NCI-H2171 treated with DMSO at 0.1 percent for 48 hours (cell line): Measurements from ENCODE around the gene TPRG1L.
A peak's percentile ranks its signal among the peaks of the same experiment; 100 is the strongest.
"Not testable (repeated sequence)": the region's sequence is repeated elsewhere in the genome, so short reads cannot be mapped to it uniquely, and the experiment has no call there.

Experiments used
- DNase-seq: peaks from one replicate; lab custom pipeline; 2025; lab: John Stamatoyannopoulos, UW

TPRG1L gene

GRCh38 chr1:3624200-3625136 is at the start of gene TPRG1L:
TPRG1L (plus strand) TSS chr1:3625015; CDS start chr1:3625073, 58 bp downstream.
- DNase-seq: peak; percentile 96

GRCh38 chr1:3575515-3575914 is 49.3 kb upstream of the TPRG1L start:
- not testable (repeated sequence) for DNase-seq

GRCh38 chr1:3575993-3576392 is 48.8 kb upstream of the TPRG1L start:
- no peak for DNase-seq

GRCh38 chr1:3577300-3577699 is 47.5 kb upstream of the TPRG1L start:
- DNase-seq: peak; percentile 96

GRCh38 chr1:3577711-3578432 is 46.9 kb upstream of the TPRG1L start:
- no peak for DNase-seq

GRCh38 chr1:3578433-3578805 is 46.4 kb upstream of the TPRG1L start:
- DNase-seq: no peak

- DNase-seq: no peak
Observed at GRCh38 chr1:3578906-3579305, 45.9 kb upstream of the TPRG1L start.

GRCh38 chr1:3579626-3580025 is 45.2 kb upstream of the TPRG1L start:
- DNase-seq: no peak

GRCh38 chr1:3580231-3580630 is 44.6 kb upstream of the TPRG1L start:
- no peak for DNase-seq

GRCh38 chr1:3581296-3582036 is 43.3 kb upstream of the TPRG1L start:
- no peak for DNase-seq

GRCh38 chr1:3583751-3584150 is 41.1 kb upstream of the TPRG1L start:
- DNase-seq: not testable (repeated sequence)

GRCh38 chr1:3584915-3585314 is 39.9 kb upstream of the TPRG1L start:
- DNase-seq: no peak

- DNase-seq: not testable (repeated sequence)
Observed at GRCh38 chr1:3585353-3585868, 39.4 kb upstream of the TPRG1L start.

GRCh38 chr1:3585940-3586568 is 38.8 kb upstream of the TPRG1L start:
- no peak for DNase-seq

- no peak for DNase-seq
Observed at GRCh38 chr1:3586986-3587759, 37.6 kb upstream of the TPRG1L start.

- no peak for DNase-seq
Observed at GRCh38 chr1:3588395-3588794, 36.4 kb upstream of the TPRG1L start.

- no peak for DNase-seq
Observed at GRCh38 chr1:3590139-3590763, 34.6 kb upstream of the TPRG1L start.

- DNase-seq: no peak
Observed at GRCh38 chr1:3590951-3591865, 33.6 kb upstream of the TPRG1L start.

- DNase-seq: no peak
Observed at GRCh38 chr1:3593334-3593733, 31.5 kb upstream of the TPRG1L start.
